CD8-positive, alpha-beta memory T cell (primary cell): ENCODE measurements around the gene CANT1. TPM values are rescaled to one million over a fixed set of nuclear protein-coding genes. Genes with fewer than 3 reads are reported as not detected.

Experiments used
- CTCF ChIA-PET: fragments of 350-600 bp; sonication (Branson Sonifier 250); formaldehyde crosslinking; loops from one replicate; lab custom pipeline; 2021; ENCODE audit warnings: antibody characterized with exemption; lab: Charles Lee
- POLR2A ChIA-PET: fragments of 350-600 bp; sonication (Branson Sonifier 250); formaldehyde crosslinking; loops from one replicate; lab custom pipeline; 2021; ENCODE audit warnings: antibody characterized with exemption; lab: Charles Lee
- DNase-seq, 5 donors: peaks; one replicate each; pipeline versions ENCODE4 v3.0.0 to v3.0.0-alpha.2; 2020 to 2022; ENCODE audit warnings: mixed read lengths in 1 of 5
- H3K27ac ChIP-seq: one replicate; pipeline ENCODE4 v1.7.0; 2013; ENCODE audit warnings: low read depth, mild to moderate bottlenecking, low read length, moderate library complexity
- H3K27me3 ChIP-seq: 2 replicates; pipeline ENCODE4 v1.7.0; 2013; ENCODE audit warnings: low read length, mild to moderate bottlenecking; ENCODE audit not compliant: insufficient read depth, poor library complexity, severe bottlenecking
- H3K36me3 ChIP-seq: 2 replicates; pipeline ENCODE4 v1.7.0; 2013; ENCODE audit warnings: mild to moderate bottlenecking, low read length, moderate library complexity; ENCODE audit not compliant: insufficient read depth
- H3K4me1 ChIP-seq: 2 replicates; pipeline ENCODE4 v1.7.0; 2013; ENCODE audit warnings: mild to moderate bottlenecking, low read length, moderate library complexity; ENCODE audit not compliant: insufficient read depth
- H3K4me3 ChIP-seq: 2 replicates; pipeline ENCODE4 v1.7.0; 2013; ENCODE audit warnings: mild to moderate bottlenecking, low read length
- H3K9me3 ChIP-seq: 2 replicates; pipeline ENCODE4 v1.7.0; 2013; ENCODE audit warnings: mild to moderate bottlenecking, low read length
- H3K27ac Mint-ChIP-seq, 8 donors: one replicate each; pipeline ENCODE4 v1.8.0; 2020 to 2021; ENCODE audit warnings: mixed read lengths in 8 of 8, mild to moderate bottlenecking in 6 of 8, inconsistent platforms in 3 of 8, moderate library complexity in 3 of 8
- H3K27me3 Mint-ChIP-seq, 2 donors: one replicate each; pipeline ENCODE4 v1.8.0; 2020 to 2021; ENCODE audit warnings: mixed read lengths in 2 of 2, mild to moderate bottlenecking in 1 of 2, moderate library complexity in 1 of 2
- H3K36me3 Mint-ChIP-seq, 3 donors: one replicate each; pipeline ENCODE4 v1.8.0; 2020 to 2021; ENCODE audit warnings: mixed read lengths in 3 of 3, inconsistent platforms in 1 of 3, mild to moderate bottlenecking in 1 of 3
- H3K4me1 Mint-ChIP-seq, 3 donors: one replicate each; pipeline ENCODE4 v1.8.0; 2020 to 2021; ENCODE audit warnings: mixed read lengths in 3 of 3, inconsistent platforms in 1 of 3, mild to moderate bottlenecking in 1 of 3
- H3K4me3 Mint-ChIP-seq, 7 donors: one replicate each; pipeline ENCODE4 v1.8.0; 2020 to 2021; ENCODE audit warnings: mixed read lengths in 7 of 7, mild to moderate bottlenecking in 6 of 7, moderate library complexity in 4 of 7, inconsistent platforms in 2 of 7
- H3K9me3 Mint-ChIP-seq, 5 donors: one replicate each; pipeline ENCODE4 v1.8.0; 2020 to 2022; ENCODE audit warnings: mixed read lengths in 5 of 5, mild to moderate bottlenecking in 3 of 5, moderate library complexity in 2 of 5, inconsistent platforms in 1 of 5
- polyA plus RNA-seq: library from polyadenylated mRNA; unstranded; fragments of 300-500 nt; fragmentation: Illumina TruSeq; gene quantifications from one replicate; pipeline ENCODE4 v1.2.3, GENCODE V29; 2021
- total RNA-seq, 2 experiments: library from RNA; stranded (reverse); gene quantifications; one replicate each; pipeline ENCODE4 v1.2.3, GENCODE V29; 2021

CANT1 gene
- total and polyA plus RNA-seq, 3 experiments from 2014 or later, result 13.4 to 47.3 (median 45.5) TPM

DNA sequence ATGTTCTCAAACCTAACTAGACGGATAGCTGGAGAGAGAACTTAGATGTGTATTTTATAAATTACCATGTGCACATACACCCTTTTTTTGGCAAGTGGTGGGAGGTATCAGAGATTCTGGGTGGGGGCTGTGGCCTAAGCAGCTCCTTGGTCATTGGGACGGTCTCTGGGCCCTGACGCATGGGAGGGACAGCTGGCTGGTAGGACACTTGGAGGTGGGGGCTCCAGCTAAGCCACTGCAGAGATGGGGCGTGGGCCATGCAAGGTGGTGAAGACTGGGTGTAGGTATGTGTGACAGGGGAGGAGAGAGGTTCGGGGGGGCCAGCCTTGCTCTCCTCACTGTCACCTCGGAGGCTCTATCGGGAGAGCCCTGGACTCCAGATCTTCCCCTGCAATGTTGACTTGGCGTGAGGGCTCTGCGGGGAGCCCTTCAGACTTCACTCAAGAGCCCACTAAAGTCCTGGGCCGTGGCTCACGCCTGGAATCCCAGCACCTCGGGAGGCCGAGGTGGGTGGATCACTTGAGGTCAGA, 31.5 kb upstream of the CANT1 start:
- POLR2A ChIA-PET, result no interaction called here
- H3K4me1 Mint-ChIP-seq, result peaks cover 4 to 5% (median 4%) of the 10 kb centered on the region in 3 donors
- H3K9me3 ChIP-seq, result no peaks in the 10 kb centered on the region
- DNase-seq, result no peak
- H3K4me3 Mint-ChIP-seq, result no peak overlapping the region
- CTCF ChIA-PET, result interaction anchor here (1.5 to 3.5 kb wide), 3 partner anchors 11 to 41 kb away, joined by 3 to 13 read pairs (median 4); no protein-coding TSS in a partner anchor
- no peak overlapping the region for H3K4me3 ChIP-seq
- peak overlapping the region in 1 of 8 donors; percentile 2 for H3K27ac Mint-ChIP-seq
- H3K4me1 ChIP-seq, result no peaks in the 10 kb centered on the region
- peaks cover 22 to 24% of the 10 kb centered on the region in 2 donors for H3K27me3 Mint-ChIP-seq
- H3K9me3 Mint-ChIP-seq, result no peaks in the 10 kb centered on the region
- H3K27me3 ChIP-seq, result no peaks in the 10 kb centered on the region
- no peak overlapping the region for H3K27ac ChIP-seq
- no peaks in the 10 kb centered on the region for H3K36me3 ChIP-seq
- no peaks in the 10 kb centered on the region for H3K36me3 Mint-ChIP-seq

DNA sequence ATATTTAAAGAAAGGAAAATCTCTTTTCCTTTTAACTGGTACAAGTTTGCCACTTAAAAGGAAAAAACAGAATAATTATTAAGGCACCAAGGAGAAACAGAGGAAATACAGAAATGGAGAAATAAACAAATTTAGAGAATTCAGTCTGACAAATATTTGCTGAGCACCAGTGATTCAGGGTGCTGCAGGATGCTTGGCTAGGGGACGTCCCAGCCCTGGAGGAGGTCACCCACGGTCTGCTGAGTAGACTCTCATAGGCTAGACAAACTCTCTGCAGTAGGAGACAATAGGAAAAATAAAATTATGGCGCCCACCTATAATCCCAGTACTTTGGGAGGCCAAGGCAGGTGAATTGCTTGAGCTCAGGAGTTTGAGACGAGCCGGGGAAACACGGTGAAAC, 30.3 kb upstream of the CANT1 start:
- no peaks in the 10 kb centered on the region for H3K27me3 ChIP-seq
- Mint-ChIP-seq H3K27me3 (peaks cover 12 to 15% of the 10 kb centered on the region in 2 donors), H3K4me1 (peaks cover 0 to 2% (median 0%) of the 10 kb centered on the region in 3 donors), H3K27ac (no peak overlapping the region), H3K4me3 (no peak overlapping the region), H3K9me3 (no peaks in the 10 kb centered on the region), H3K36me3 (no peaks in the 10 kb centered on the region)
- H3K36me3 ChIP-seq, result no peaks in the 10 kb centered on the region
- ChIA-PET CTCF (interaction anchor here (3.5 kb wide), 1 partner anchor 20 kb away, joined by 13 read pairs; no protein-coding TSS in a partner anchor), POLR2A (no interaction called here)
- no peak overlapping the region for H3K4me3 ChIP-seq
- no peak for DNase-seq
- H3K9me3 ChIP-seq, result no peaks in the 10 kb centered on the region
- no peak overlapping the region for H3K27ac ChIP-seq
- no peaks in the 10 kb centered on the region for H3K4me1 ChIP-seq

DNA sequence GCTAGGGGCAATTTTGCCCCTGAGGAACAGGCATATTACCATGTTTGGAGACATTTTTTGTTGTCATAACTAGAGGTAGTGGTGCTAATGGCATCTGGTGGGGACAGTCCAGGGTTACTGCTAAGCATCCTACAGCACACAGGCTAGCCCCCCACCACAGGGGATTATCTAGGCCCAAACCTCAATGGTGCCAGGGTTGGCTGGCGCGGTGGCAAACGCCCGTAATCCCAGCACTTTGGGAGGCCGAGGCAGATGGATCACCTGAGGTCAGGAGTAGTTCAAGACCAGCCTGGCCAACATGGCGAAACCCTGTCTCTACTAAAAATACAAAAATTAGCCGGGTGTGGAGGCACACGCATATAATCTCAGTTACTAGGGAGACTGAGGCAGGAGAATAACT, 29.6 kb upstream of the CANT1 start:
- no peaks in the 10 kb centered on the region for H3K27me3 ChIP-seq
- H3K4me3 ChIP-seq, result no peak overlapping the region
- Mint-ChIP-seq H3K27me3 (peaks cover 9 to 10% of the 10 kb centered on the region in 2 donors), H3K27ac (no peak overlapping the region), H3K36me3 (no peaks in the 10 kb centered on the region), H3K9me3 (no peaks in the 10 kb centered on the region), H3K4me1 (peaks cover 0 to 2% (median 0%) of the 10 kb centered on the region in 3 donors), H3K4me3 (no peak overlapping the region)
- H3K9me3 ChIP-seq, result no peaks in the 10 kb centered on the region
- H3K27ac ChIP-seq, result no peak overlapping the region
- ChIA-PET POLR2A (no interaction called here), CTCF (no interaction called here)
- H3K36me3 ChIP-seq, result no peaks in the 10 kb centered on the region
- DNase-seq, result no peak
- H3K4me1 ChIP-seq, result no peaks in the 10 kb centered on the region

DNA sequence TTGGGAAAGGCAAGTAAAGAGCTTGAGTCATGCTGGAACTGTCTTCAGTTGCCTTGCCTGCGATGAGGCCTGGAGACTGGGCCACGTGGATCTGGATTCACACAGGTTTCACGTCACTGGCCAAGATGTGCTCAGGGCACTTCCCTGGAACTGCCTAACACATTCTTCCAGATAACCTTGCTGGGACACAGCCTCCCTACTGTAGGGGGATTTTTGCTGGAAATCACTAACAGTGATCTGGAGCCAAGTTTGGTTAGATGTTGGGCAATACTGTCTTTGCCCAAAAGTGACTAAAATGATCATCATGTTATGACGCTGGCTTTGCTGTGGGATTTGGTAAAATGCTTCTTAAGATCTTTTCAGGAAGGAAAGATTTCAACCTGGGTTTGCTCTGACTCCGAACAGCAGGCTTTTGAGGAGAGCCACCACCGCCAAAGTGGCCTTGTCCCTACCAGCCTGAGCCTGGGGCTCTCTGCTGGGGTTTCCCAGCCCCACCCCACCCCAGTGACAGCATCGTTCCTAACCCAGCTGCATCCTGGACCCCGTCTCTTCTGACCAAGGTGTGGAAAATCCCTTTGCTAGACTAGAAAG, 29.1 kb upstream of the CANT1 start:
- DNase-seq, result no peak
- no peak overlapping the region for H3K27ac ChIP-seq

DNA sequence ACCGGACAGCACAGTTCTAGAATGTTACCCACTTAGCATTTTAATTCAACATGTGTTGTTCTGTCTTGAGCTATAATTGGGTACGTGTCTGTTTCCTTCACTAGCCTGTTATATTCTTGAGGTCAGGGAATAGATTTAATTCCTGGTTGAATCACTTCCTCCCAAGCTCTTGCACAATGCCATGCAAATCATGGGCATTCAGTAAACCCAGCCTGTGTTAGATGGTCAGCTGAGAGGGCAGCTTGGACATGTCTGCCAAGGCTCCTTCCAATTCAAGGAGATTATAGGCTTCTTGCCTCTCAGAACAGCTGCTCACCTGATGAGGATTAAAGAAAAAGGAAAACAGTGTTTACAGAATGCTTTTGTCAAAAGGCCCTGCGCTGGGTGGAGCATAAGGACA, 27.0 kb upstream of the CANT1 start:
- Mint-ChIP-seq H3K36me3 (no peaks in the 10 kb centered on the region), H3K27ac (no peak overlapping the region), H3K4me1 (no peaks in the 10 kb centered on the region), H3K27me3 (peaks cover 16% of the 10 kb centered on the region in 2 donors), H3K4me3 (no peak overlapping the region), H3K9me3 (no peaks in the 10 kb centered on the region)
- no peaks in the 10 kb centered on the region for H3K36me3 ChIP-seq
- no peak for DNase-seq
- no peaks in the 10 kb centered on the region for H3K9me3 ChIP-seq
- H3K4me3 ChIP-seq, result no peak overlapping the region
- no peaks in the 10 kb centered on the region for H3K4me1 ChIP-seq
- no peak overlapping the region for H3K27ac ChIP-seq
- CTCF ChIA-PET, result interaction anchor here (1.7 kb wide), 1 partner anchor 9 kb away, joined by 9 read pairs; no protein-coding TSS in a partner anchor
- POLR2A ChIA-PET, result no interaction called here
- peaks cover 4% of the 10 kb centered on the region for H3K27me3 ChIP-seq

More for the DNA sequence above, 29.1 kb upstream of the CANT1 start:
- peaks cover 0 to 2% (median 0%) of the 10 kb centered on the region in 3 donors for H3K4me1 Mint-ChIP-seq
- H3K27ac Mint-ChIP-seq, result no peak overlapping the region
- Histone ChIP-seq H3K4me3 (no peak overlapping the region), H3K27me3 (no peaks in the 10 kb centered on the region), H3K9me3 (no peaks in the 10 kb centered on the region), H3K4me1 (no peaks in the 10 kb centered on the region), H3K36me3 (no peaks in the 10 kb centered on the region)
- H3K36me3 Mint-ChIP-seq, result no peaks in the 10 kb centered on the region
- CTCF ChIA-PET, result no interaction called here
- H3K4me3 Mint-ChIP-seq, result no peak overlapping the region
- H3K27me3 Mint-ChIP-seq, result peaks cover 9 to 10% of the 10 kb centered on the region in 2 donors
- no peaks in the 10 kb centered on the region for H3K9me3 Mint-ChIP-seq
- POLR2A ChIA-PET, result no interaction called here

DNA sequence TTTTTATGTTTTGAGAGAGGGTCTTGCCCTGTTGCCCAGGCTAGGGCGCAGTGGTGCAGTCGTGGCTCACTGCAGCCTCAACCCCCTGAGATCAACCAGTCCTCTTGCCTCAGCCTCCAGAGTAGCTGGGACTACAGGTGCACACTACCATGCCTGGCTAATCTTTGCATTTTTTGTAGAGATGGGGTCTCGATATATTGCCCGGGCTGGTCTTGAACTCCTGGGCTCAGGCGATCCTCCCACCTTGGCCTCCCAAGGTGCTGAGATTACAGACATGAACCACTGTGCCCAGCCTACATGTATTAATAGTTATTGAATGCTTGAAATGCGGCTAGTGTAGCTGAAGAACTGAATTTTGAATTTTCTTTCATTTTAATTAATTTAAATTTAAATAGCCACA, 26.6 kb upstream of the CANT1 start:
- Mint-ChIP-seq H3K27me3 (peaks cover 17 to 21% of the 10 kb centered on the region in 2 donors), H3K4me1 (no peaks in the 10 kb centered on the region), H3K4me3 (no peak overlapping the region), H3K9me3 (no peaks in the 10 kb centered on the region), H3K27ac (no peak overlapping the region), H3K36me3 (no peaks in the 10 kb centered on the region)
- Histone ChIP-seq H3K4me1 (no peaks in the 10 kb centered on the region), H3K9me3 (no peaks in the 10 kb centered on the region), H3K36me3 (no peaks in the 10 kb centered on the region), H3K27me3 (peaks cover 4% of the 10 kb centered on the region), H3K27ac (no peak overlapping the region), H3K4me3 (no peak overlapping the region)
- POLR2A ChIA-PET, result no interaction called here
- CTCF ChIA-PET, result interaction anchor here (1.7 kb wide), 1 partner anchor 9 kb away, joined by 9 read pairs; no protein-coding TSS in a partner anchor
- DNase-seq, result no peak

DNA sequence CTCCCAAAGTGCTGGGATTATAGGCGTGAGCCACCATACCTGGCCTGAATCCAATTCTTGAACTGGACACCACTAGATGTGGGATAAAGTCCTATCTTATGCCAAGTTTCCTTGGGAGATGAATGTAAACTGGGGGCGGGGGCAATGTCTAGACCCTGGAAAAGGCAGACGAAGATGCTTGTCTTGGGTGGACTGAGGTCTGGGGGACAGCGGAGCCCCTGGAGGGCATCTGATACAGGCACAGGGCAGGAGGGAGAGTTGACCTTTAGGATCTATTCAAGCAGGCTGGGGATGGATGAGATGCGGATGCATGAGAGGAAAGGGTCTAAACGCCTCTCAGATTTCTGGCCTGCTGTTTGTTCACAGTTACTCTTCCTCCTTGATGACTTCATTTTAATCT, 26.1 kb upstream of the CANT1 start:
- ChIA-PET POLR2A (no interaction called here), CTCF (interaction anchor here (1.7 kb wide), 1 partner anchor 10 kb away, joined by 9 read pairs; no protein-coding TSS in a partner anchor)
- H3K9me3 ChIP-seq, result no peaks in the 10 kb centered on the region
- peaks cover 4% of the 10 kb centered on the region for H3K27me3 ChIP-seq
- no peak overlapping the region for H3K27ac ChIP-seq
- no peak overlapping the region for H3K4me3 ChIP-seq
- Mint-ChIP-seq H3K27ac (peak overlapping the region in 1 of 8 donors; percentile 5), H3K4me3 (no peak overlapping the region), H3K27me3 (peaks cover 13 to 22% of the 10 kb centered on the region in 2 donors), H3K4me1 (no peaks in the 10 kb centered on the region), H3K9me3 (no peaks in the 10 kb centered on the region), H3K36me3 (no peaks in the 10 kb centered on the region)
- no peaks in the 10 kb centered on the region for H3K36me3 ChIP-seq
- no peaks in the 10 kb centered on the region for H3K4me1 ChIP-seq
- DNase-seq, result no peak

DNA sequence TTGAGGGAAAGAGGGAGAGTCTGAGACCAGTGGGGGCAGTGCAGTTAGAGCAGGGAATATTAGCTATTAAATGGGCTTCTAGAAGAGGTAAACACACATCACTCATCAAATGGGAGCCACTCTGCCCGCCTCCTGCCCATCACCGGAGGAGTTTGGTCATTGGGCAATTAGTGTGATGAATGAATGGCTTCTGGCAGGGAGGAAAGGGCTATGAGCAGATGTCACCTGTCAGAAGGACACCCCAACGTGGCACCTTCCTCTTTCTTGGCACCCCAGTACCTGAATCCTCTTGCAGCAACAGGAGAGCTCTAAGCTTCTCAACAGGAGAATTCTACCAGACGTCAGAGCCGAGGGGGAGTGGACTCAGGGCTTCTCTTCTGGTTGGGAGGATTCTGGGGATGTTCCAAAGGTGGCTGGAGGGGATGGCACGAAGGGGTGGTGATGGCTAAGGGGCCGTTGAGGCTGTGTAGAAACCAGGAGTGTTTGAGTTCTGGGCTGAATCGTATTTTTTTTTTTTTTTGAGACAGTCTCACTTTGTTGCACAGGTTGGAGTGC, 25.4 kb upstream of the CANT1 start:
- Mint-ChIP-seq H3K36me3 (no peaks in the 10 kb centered on the region), H3K4me3 (no peak overlapping the region), H3K27me3 (peaks cover 15 to 27% of the 10 kb centered on the region in 2 donors), H3K27ac (no peak overlapping the region), H3K4me1 (no peaks in the 10 kb centered on the region), H3K9me3 (no peaks in the 10 kb centered on the region)
- H3K4me3 ChIP-seq, result no peak overlapping the region
- no peaks in the 10 kb centered on the region for H3K36me3 ChIP-seq
- POLR2A ChIA-PET, result no interaction called here
- peaks cover 4% of the 10 kb centered on the region for H3K27me3 ChIP-seq
- H3K9me3 ChIP-seq, result no peaks in the 10 kb centered on the region
- no peak for DNase-seq
- CTCF ChIA-PET, result no interaction called here
- no peak overlapping the region for H3K27ac ChIP-seq
- no peaks in the 10 kb centered on the region for H3K4me1 ChIP-seq
